ENCODE measurements around the gene TYSND1. TPM values are rescaled to one million over a fixed set of nuclear protein-coding genes. Genes with fewer than 3 reads are reported as not detected.
A peak's percentile ranks its signal among the peaks of the same experiment; 100 is the strongest.

The TYSND1 gene
- total and polyA plus RNA-seq, 2 of the 13 experiments (the other 11 are each of a cell fraction or from before 2014, with no cell fraction given): 3.3 to 8.9 TPM

DNA sequence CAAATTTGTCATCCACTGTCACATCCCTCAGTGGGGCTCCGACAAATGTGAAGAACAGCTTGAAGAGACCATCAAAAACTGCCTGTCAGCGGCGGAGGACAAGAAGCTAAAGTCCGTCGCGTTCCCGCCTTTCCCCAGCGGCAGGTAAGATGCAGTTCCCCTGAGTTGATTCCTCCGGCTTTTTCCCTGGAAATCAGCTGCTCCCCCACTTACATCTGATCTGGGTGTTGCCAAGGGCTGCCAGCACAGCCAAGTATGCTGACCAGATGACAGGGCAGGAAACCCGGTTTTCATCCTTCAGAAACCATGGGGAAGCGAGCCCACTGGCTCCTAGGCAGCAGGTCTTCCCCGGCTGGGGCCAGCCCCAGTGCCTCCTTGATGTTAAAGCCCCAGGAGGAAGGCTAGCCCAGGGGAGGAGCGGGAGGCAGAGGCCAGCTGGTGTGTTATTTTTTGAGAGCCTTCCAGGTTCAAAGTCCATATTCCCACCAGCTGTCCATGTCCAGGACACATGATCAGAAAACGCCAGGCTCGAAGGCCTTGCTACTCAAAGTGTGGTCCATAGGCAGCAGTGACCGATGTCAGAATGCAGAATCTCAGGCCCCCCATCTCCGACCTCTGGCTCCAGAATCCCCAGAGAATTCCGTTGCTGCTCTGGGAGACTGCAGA, 37.3 kb downstream of the TYSND1 start (continued):
- no peak for TF ChIP-seq ELF1 (CRISPR knock-in tag; IDR thresholded peaks at IDR 0.05)
- TF ChIP-seq NFE2L1 (CRISPR knock-in tag; IDR thresholded peaks at IDR 0.05; ENCODE audit: borderline replicate concordance): no peak
- TF ChIP-seq, protein P1, sequence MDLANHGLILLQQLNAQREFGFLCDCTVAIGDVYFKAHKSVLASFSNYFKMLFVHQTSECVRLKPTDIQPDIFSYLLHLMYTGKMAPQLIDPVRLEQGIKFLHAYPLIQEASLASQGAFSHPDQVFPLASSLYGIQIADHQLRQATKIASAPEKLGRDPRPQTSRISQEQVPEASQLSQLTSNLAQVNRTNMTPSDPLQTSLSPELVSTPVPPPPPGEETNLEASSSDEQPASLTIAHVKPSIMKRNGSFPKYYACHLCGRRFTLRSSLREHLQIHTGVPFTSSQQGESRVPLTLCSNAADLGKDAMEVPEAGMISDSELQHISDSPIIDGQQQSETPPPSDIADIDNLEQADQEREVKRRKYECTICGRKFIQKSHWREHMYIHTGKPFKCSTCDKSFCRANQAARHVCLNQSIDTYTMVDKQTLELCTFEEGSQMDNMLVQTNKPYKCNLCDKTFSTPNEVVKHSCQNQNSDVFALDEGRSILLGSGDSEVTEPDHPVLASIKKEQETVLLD (CRISPR knock-in tag; IDR thresholded peaks at IDR 0.05; ENCODE audit: low read depth): no peak
- TF ChIP-seq ZNF781 (CRISPR knock-in tag; IDR thresholded peaks at IDR 0.05; ENCODE audit: borderline replicate concordance, not compliant biosample characterization): peak; percentile 18
- no peak for TF ChIP-seq NAIF1 (CRISPR knock-in tag; IDR thresholded peaks at IDR 0.05; ENCODE audit: borderline replicate concordance)
- no peak for TF ChIP-seq ZNF713 (CRISPR knock-in tag; IDR thresholded peaks at IDR 0.05)
- no peak for TF ChIP-seq NFYC (CRISPR knock-in tag; IDR thresholded peaks at IDR 0.05)
- no peak for TF ChIP-seq ZNF839 (CRISPR knock-in tag; IDR thresholded peaks at IDR 0.05; ENCODE audit: borderline replicate concordance)
- TF ChIP-seq ATF7 (IDR thresholded peaks at IDR 0.05): no peak
- TF ChIP-seq ATF7 (CRISPR knock-in tag; IDR thresholded peaks at IDR 0.05): no peak
- TF ChIP-seq TBX3 (IDR thresholded peaks at IDR 0.05; ENCODE audit: borderline replicate concordance): no peak
- no peak for TF ChIP-seq FLYWCH1 (CRISPR knock-in tag; IDR thresholded peaks at IDR 0.05)
- TF ChIP-seq HNRNPUL1 (IDR thresholded peaks at IDR 0.05; ENCODE audit: low read depth, low read length): no peak
- TF ChIP-seq, protein P2, sequence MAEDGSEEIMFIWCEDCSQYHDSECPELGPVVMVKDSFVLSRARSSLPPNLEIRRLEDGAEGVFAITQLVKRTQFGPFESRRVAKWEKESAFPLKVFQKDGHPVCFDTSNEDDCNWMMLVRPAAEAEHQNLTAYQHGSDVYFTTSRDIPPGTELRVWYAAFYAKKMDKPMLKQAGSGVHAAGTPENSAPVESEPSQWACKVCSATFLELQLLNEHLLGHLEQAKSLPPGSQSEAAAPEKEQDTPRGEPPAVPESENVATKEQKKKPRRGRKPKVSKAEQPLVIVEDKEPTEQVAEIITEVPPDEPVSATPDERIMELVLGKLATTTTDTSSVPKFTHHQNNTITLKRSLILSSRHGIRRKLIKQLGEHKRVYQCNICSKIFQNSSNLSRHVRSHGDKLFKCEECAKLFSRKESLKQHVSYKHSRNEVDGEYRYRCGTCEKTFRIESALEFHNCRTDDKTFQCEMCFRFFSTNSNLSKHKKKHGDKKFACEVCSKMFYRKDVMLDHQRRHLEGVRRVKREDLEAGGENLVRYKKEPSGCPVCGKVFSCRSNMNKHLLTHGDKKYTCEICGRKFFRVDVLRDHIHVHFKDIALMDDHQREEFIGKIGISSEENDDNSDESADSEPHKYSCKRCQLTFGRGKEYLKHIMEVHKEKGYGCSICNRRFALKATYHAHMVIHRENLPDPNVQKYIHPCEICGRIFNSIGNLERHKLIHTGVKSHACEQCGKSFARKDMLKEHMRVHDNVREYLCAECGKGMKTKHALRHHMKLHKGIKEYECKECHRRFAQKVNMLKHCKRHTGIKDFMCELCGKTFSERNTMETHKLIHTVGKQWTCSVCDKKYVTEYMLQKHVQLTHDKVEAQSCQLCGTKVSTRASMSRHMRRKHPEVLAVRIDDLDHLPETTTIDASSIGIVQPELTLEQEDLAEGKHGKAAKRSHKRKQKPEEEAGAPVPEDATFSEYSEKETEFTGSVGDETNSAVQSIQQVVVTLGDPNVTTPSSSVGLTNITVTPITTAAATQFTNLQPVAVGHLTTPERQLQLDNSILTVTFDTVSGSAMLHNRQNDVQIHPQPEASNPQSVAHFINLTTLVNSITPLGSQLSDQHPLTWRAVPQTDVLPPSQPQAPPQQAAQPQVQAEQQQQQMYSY (CRISPR knock-in tag; IDR thresholded peaks at IDR 0.05): 0 out of 2 replicates have a peak, but pooled peaks have one; percentile 25
- TF ChIP-seq U2AF2 (IDR thresholded peaks at IDR 0.05; ENCODE audit: low read depth, low read length): no peak
- 0 out of 2 replicates have a peak, but pooled peaks have one; percentile 53 for TF ChIP-seq ZSCAN20 (CRISPR knock-in tag; IDR thresholded peaks at IDR 0.05; ENCODE audit: borderline replicate concordance)
- TF ChIP-seq ZNF143 (CRISPR knock-in tag; IDR thresholded peaks at IDR 0.05): no peak
- TF ChIP-seq CSRNP1 (CRISPR knock-in tag; IDR thresholded peaks at IDR 0.05): no peak
- no peak for TF ChIP-seq FOXK2 (IDR thresholded peaks at IDR 0.05)
- no peak for TF ChIP-seq MLLT10 (CRISPR knock-in tag; IDR thresholded peaks at IDR 0.05)
- peak; percentile 46; the same call in 1 of the 2 replicates for TF ChIP-seq THAP9 (CRISPR knock-in tag; IDR thresholded peaks at IDR 0.05; ENCODE audit: borderline replicate concordance)

Data from HepG2 (cell line).